C4-2B (cell line): Measurements from ENCODE around the gene FUNDC2.

Experiments
- ZFX ChIP-seq: fragments of 450-650 bp; IDR thresholded peaks from 2 replicates; pipeline ENCODE4 v1.6.1; 2017
- TF ChIP-seq, protein P1 (sequence below): fragments of 450-650 bp; conservative IDR thresholded peaks from 2 replicates; pipeline ENCODE4 v1.5.1; 2017; ENCODE audit warnings: mild to moderate bottlenecking

DNA sequence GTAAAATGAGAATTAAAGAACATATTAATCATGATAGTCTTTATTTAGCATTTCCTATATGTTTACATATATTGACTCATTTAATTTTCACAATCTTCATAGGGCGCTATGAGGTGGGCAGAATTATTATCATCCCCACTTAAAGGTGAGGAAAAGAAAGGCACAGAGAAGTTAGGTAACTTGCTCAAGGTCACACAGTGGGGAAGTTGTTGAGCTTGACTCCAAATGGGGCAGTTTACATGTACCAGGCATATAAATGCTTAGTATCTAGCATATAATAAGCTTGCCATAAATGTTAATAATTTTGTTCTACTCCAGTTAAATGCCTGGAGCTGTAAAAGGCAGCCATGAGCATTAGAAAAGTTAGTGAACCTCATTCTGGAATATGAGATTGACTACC lies 42.8 kb downstream of the FUNDC2 start:
- TF ChIP-seq, protein P1, sequence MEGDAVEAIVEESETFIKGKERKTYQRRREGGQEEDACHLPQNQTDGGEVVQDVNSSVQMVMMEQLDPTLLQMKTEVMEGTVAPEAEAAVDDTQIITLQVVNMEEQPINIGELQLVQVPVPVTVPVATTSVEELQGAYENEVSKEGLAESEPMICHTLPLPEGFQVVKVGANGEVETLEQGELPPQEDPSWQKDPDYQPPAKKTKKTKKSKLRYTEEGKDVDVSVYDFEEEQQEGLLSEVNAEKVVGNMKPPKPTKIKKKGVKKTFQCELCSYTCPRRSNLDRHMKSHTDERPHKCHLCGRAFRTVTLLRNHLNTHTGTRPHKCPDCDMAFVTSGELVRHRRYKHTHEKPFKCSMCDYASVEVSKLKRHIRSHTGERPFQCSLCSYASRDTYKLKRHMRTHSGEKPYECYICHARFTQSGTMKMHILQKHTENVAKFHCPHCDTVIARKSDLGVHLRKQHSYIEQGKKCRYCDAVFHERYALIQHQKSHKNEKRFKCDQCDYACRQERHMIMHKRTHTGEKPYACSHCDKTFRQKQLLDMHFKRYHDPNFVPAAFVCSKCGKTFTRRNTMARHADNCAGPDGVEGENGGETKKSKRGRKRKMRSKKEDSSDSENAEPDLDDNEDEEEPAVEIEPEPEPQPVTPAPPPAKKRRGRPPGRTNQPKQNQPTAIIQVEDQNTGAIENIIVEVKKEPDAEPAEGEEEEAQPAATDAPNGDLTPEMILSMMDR = no peak
- TF ChIP-seq ZFX = no peak
